SH-SY5Y (cell line): ENCODE data around the gene ACOXL.

Source experiments
- GATA2 ChIP-seq: IDR thresholded peaks from 2 replicates; pipeline ENCODE4 v1.6.1; 2011; ENCODE audit warnings: mild to moderate bottlenecking, low read depth, low read length
- GATA3 ChIP-seq: IDR thresholded peaks from 2 replicates; pipeline ENCODE4 v1.6.1; 2011; ENCODE audit warnings: low read depth, mild to moderate bottlenecking, low read length, moderate library complexity

GRCh38 chr2:110891626-110892025 is 159.3 kb downstream of the ACOXL start:
- no peak for TF ChIP-seq GATA2
- no peak for TF ChIP-seq GATA3
